ENCODE measurements around the gene POLR1A.
A peak's percentile ranks its signal among the peaks of the same experiment; 100 is the strongest.

The POLR1A gene

GRCh38 chr2:86105252-86105968, at the start of gene POLR1A:
Gene POLR1A, minus strand, starts transcription at chr2:86105886. Its CDS starts 110 bp downstream, at chr2:86105776.
- DNase-seq (ENCODE audit: low spot score): peak; percentile 90

- no peak for DNase-seq (ENCODE audit: low spot score)
Observed at GRCh38 chr2:86150502-86150901, 44.8 kb upstream of the POLR1A start.

GRCh38 chr2:86147793-86148192, 42.1 kb upstream of the POLR1A start:
- DNase-seq (ENCODE audit: low spot score): no peak

GRCh38 chr2:86143926-86144685, 38.4 kb upstream of the POLR1A start:
- DNase-seq (ENCODE audit: low spot score): no peak

- DNase-seq (ENCODE audit: low spot score): no peak
Observed at GRCh38 chr2:86143307-86143706, 37.6 kb upstream of the POLR1A start.

- no peak for DNase-seq (ENCODE audit: low spot score)
Observed at GRCh38 chr2:86142436-86143257, 37.0 kb upstream of the POLR1A start.

- DNase-seq (ENCODE audit: low spot score): no peak
Observed at GRCh38 chr2:86140969-86141392, 35.3 kb upstream of the POLR1A start.

- DNase-seq (ENCODE audit: low spot score): no peak
Observed at GRCh38 chr2:86139981-86140380, 34.3 kb upstream of the POLR1A start.

GRCh38 chr2:86138736-86139625, 33.3 kb upstream of the POLR1A start:
- DNase-seq (ENCODE audit: low spot score): no peak

GRCh38 chr2:86136141-86136540, 30.5 kb upstream of the POLR1A start:
- no peak for DNase-seq (ENCODE audit: low spot score)

- no peak for DNase-seq (ENCODE audit: low spot score)
Observed at GRCh38 chr2:86135653-86136052, 30.0 kb upstream of the POLR1A start.

- no peak for DNase-seq (ENCODE audit: low spot score)
Observed at GRCh38 chr2:86134709-86135108, 29.0 kb upstream of the POLR1A start.

- DNase-seq (ENCODE audit: low spot score): no peak
Observed at GRCh38 chr2:86124683-86125082, 19.0 kb upstream of the POLR1A start.

GRCh38 chr2:86123328-86123925, 17.7 kb upstream of the POLR1A start:
- DNase-seq (ENCODE audit: low spot score): no peak

GRCh38 chr2:86118130-86118529, 12.4 kb upstream of the POLR1A start:
- no peak for DNase-seq (ENCODE audit: low spot score)

- no peak for DNase-seq (ENCODE audit: low spot score)
Observed at GRCh38 chr2:86107031-86107430, 1.3 kb upstream of the POLR1A start.

- DNase-seq (ENCODE audit: low spot score): peak; percentile 97
Observed at GRCh38 chr2:86105969-86106945, 571 bp upstream of the POLR1A start, which contains the start of gene PTCD3. Gene PTCD3, plus strand, starts transcription at chr2:86106235. Its CDS starts 13 bp downstream, at chr2:86106248.

- DNase-seq (ENCODE audit: low spot score): no peak
Observed at GRCh38 chr2:86102157-86102556, 3.5 kb downstream of the POLR1A start.

- DNase-seq (ENCODE audit: low spot score): no peak
Observed at GRCh38 chr2:86097913-86098312, 7.8 kb downstream of the POLR1A start.

All from LoVo (cell line).